Ovary (tissue), 3 donors: ENCODE data around the gene USP36.

ENCODE experiments used
- POLR2A ChIP-seq: fragments of 450-650 bp; IDR thresholded peaks from one replicate; pipeline ENCODE4 v1.6.1; 2017; ENCODE audit warnings: antibody characterized with exemption, mild to moderate bottlenecking, moderate library complexity
- TF ChIP-seq, protein P1 (sequence below), 3 donors: fragments of 450-650 bp in 2 of 3; fragments of 200-600 bp in 1 of 3; IDR thresholded peaks; one replicate each; pipeline versions ENCODE4 v1.5.1 to v1.8.0; 2016 to 2022; ENCODE audit warnings: antibody characterized with exemption in 3 of 3, mild to moderate bottlenecking in 1 of 3
- donor health status: DM: no; HTN: no; CAD: no.

DNA sequence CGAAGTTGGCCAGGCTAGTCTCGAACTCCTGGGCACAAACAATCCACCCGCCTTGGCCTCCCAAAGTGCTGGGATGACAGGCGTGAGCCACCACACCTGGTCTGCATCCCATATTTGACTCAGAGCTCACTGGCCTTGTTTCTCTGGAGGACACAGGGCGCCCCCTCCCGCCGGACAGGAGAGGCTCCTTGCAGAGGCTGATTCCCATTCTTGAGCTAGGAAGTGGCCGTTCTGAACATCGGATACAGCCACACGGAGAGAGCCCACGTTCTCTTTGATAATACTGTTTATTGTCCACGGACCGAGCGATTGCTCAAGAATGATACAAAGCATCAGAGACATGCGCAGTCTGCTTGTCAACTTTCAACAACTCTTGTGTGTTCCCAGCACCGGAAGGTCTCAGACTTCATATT lies 12.1 kb upstream of the USP36 start:
- TF ChIP-seq, protein P1, sequence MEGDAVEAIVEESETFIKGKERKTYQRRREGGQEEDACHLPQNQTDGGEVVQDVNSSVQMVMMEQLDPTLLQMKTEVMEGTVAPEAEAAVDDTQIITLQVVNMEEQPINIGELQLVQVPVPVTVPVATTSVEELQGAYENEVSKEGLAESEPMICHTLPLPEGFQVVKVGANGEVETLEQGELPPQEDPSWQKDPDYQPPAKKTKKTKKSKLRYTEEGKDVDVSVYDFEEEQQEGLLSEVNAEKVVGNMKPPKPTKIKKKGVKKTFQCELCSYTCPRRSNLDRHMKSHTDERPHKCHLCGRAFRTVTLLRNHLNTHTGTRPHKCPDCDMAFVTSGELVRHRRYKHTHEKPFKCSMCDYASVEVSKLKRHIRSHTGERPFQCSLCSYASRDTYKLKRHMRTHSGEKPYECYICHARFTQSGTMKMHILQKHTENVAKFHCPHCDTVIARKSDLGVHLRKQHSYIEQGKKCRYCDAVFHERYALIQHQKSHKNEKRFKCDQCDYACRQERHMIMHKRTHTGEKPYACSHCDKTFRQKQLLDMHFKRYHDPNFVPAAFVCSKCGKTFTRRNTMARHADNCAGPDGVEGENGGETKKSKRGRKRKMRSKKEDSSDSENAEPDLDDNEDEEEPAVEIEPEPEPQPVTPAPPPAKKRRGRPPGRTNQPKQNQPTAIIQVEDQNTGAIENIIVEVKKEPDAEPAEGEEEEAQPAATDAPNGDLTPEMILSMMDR (IDR thresholded peaks at IDR 0.05), result no peak
- TF ChIP-seq POLR2A, result no peak
